ENCODE measurements around the gene PACS1.

The PACS1 gene

DNA sequence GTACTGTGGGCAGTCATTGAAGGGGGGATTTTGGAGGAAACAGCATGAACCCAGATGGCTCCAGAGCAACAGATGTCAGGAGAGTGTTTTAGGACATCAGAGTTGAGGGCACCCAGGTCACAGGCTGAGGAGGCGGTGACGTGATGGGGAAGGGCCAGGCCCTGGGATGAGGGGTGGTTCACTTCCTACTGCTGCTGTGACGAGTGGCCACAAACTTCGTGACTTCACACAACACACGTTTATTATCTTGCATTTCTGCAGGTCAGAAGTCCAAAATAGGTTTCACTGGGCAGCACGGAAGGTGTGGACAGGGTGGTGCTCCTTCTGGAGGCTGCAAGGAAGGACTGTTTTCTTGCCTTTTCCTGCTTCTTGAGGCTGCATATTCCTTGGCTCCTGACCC, 120.7 kb downstream of the PACS1 start:
- peak; percentile 86 to 89 for DNase-seq

DNA sequence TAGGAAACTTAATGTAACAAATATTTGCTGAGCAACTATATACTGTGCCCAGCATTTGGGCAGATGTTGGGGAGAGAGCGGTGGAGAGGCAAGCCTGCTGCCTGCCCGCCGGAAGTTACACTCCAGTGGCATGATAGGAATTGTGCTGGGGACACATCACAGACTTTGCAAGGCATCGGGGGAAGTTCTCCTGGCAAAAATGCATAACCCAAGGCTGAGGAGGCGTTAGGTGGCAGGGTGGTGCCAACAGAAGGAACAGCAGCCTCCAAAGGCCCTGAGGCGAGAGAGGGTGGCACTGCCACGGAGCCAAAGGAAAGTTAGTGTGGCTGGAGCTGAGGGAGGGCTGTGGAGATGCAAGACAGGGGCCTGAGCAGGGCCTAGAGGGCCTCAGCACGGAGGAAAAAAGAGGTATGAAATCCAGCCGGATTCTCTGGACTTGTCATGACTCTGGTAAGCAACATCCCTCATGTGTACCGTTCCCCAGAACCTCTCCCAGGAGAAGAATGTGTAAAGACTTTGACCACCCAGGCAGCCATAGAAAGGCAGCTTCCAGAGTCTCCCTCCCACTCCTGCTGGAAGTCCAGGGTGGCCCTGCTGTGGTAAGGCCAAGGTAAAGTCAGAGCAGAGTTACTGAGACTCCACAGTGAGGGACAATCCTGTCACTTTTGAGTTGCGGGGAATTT, 122.2 kb downstream of the PACS1 start:
- no peak for DNase-seq

DNA sequence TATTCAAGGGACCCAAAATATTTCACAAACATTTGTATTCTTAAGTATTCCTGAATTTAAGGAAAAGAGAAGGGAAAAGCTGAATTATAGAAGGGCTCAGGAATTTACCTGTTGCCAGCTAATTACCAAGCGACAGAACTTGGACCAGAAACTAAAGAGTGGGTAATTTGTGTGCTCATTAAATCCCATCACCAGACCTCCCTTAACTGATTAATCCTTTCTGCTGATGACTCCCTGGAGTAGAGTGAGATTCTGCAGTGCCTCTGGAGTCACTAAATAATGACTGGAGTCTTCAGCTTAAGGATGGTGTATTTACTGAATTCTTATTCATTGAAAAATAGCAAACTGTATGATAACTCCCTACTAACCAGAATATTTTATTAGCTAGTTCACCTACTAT, 124.3 kb downstream of the PACS1 start:
- DNase-seq, result no peak

DNA sequence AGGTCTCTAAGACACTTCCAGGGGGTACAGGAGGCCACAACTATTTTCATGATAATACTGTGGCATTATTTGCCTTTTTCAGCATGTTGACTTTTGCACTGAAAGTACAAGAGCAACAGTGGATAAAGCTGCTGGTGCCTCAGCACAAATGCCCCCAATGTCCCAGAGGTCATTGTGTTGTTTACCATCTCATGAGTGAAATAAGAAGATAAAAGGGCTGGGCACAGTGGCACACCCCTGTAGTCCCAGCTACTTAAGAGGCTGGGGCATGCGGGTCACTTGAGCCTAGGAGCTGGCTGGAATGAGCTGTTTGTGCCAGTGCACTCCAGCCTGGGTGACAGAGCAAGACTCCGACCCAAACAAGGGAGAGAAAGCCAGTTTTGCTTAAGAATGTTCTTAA, 125.8 kb downstream of the PACS1 start:
- DNase-seq, result no peak

GRCh38 chr11:66203847-66204246, 133.8 kb downstream of the PACS1 start:
- DNase-seq, result no peak

DNA sequence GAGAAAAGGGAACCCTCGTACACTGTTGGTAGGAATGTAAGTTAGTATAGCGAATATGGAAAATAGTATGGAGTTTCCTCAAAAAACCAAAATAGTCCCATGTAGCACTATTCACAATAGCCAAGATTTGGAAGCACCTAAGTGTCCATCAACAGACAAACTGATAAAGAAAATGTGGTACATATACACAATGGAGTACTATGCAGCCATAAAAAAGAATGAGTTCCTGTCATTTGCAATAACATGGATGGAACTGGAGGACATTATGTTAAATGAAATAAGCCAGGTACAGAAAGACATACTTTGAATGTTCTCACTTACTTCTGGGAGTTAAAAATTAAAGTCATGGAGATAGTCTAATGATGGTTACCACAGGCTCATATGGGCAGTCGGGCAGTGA, 134.3 kb downstream of the PACS1 start:
- no peak for DNase-seq

DNA sequence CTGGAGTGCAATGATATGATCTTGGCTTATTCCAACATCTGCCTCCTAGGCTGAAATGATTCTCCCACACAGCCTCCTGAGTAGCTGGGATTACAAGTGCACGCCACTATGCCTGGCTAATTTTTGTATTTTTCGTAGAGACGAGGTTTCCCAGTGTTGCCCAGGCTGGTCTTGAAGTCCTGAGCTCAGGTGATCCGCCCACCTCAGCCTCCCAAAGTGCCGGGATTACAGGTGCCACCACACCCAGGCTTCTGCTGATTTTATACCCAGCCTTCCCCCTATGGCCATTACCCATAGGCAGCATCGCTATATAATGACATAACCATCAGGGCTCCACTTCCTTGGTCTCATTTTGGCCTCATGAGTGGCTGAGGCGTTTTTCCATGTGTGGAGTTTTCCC, 137.7 kb downstream of the PACS1 start:
- no peak for DNase-seq

DNA sequence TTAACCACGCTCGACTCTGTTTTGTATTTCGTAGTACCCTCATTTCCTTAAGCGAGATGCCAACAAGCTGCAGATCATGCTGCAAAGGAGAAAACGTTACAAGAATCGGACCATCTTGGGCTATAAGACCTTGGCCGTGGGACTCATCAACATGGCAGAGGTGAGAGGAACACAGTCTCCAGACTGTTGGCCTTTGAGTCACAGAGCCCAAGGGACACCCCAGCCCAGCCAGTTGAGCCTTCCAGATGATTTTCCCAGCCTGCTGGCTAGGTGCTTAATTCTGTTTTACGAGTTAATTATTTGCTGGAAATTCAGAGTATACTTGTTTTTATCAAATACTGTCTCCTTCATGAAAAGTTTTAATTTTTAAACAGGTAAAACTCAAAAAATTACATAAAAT, 141.0 kb downstream of the PACS1 start:
- no peak for DNase-seq

DNA sequence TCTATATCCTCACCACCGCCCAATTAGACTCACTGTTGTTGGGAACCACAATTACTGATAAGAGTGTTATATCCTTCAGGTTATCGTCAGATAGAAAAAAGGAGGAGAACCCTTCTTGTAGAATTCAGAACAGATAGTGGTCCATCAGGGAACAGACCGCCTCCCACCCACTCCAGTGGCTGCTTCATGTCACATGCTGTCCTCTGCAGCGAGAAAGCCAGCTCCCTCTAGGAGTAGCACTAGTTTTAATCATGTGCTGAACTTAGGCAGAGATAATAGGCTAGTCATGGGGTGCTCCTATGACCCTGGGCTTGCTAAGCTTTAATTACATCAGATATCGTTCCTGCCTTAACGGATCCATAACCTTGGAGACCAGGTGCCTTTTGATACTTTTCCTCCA, 146.8 kb downstream of the PACS1 start:
- no peak for DNase-seq

- DNase-seq, result no peak
Observed at GRCh38 chr11:66218036-66218435, 148.0 kb downstream of the PACS1 start.

- no peak for DNase-seq
Observed at GRCh38 chr11:66218846-66219620, 149.0 kb downstream of the PACS1 start.

DNA sequence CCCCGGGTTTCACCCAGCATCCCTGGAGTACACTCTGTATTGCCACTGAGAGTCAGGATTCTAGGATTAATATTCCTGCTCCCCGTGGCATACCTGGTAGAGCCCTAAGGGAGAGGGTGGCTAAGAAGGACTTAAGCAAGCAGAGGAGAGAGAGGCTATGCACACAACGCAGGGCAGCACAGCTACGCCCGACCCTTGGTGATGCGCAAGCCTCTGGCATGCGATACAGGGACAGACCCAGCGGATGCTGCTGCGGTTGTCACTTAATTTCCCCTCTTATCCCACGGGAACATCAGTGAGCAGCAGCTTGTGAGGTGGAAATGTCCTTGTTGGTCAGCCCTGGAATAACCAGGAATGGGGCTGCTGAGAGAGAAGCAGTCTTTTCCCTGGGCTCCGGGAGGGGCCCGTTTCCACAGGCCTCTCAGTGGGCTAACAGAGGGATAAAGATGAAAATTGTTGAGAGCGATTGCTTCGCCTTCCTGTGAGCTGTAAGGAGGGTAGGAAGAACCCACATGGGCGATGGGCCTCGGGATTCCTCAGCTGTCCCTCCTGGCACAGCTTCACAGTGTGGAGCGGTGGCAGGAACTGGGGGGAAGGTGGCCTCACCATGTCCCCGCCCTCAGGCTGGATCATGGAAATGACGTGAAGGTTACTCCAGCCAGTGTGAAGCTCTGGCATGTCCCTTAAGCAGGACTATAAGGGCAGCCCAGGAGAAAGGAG, 149.9 kb downstream of the PACS1 start:
- no peak for DNase-seq

- DNase-seq, result no peak
Observed at GRCh38 chr11:66220566-66220935, 150.5 kb downstream of the PACS1 start.

- no peak for DNase-seq
Observed at GRCh38 chr11:66221012-66221411, 150.9 kb downstream of the PACS1 start.

GRCh38 chr11:66221726-66222236, 151.7 kb downstream of the PACS1 start:
- DNase-seq, result peak in 1 of 2 experiments; percentile 35

GRCh38 chr11:66222358-66223149, 152.5 kb downstream of the PACS1 start:
- DNase-seq, result peak; percentile 61 to 88

DNA sequence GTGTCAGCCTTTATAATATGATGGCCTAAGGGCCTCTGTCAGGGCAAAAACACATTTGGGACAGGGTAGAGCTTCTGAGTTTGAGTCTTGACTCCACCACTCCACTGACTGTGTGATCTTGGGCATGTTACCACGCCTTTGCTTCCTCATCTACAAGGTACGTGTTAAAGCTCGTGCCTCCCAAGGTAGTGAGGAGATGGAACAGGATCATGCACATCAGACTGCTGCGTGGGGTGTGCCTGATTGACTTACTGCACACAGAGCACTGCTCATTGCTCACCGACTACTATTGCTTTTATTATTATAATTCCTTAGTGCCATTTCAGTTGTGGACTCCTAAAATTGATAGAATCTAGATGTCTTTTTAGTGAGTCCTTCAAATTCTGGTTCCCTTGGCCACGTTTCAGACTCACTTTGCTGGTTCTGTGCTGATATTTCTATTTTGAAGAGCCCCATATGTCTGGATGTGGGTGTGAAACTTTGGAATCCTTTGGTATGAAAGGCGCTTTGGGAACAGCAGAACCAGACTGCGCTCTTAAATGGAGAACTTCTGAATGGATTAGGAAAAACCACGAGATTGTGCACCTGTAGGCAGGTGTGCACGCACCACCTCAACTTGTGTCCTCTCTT, 154.3 kb downstream of the PACS1 start:
- DNase-seq, result no peak

- peak; percentile 41 to 67 for DNase-seq
Observed at GRCh38 chr11:66225066-66225465, 155.0 kb downstream of the PACS1 start.

GRCh38 chr11:66226101-66226500, 156.0 kb downstream of the PACS1 start:
- DNase-seq, result no peak

DNA sequence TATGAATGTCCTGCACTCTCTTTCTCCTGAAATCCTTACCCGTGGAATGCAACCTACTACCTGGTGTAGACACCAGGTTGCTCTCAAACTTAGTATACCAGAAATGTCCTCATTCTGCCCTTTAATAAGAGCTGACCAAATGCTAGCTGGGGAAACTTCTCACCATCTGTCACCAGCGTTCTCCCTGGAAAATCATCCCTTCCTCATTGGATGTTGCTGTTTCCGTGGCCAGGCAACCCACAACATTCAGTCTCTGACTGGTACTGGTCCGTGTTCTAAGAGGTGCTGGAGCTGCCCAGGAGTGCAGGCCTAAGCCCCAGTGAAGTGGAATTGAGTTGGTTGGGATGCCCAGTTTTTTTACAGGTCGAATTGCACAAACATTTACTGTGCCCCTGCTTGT, 157.6 kb downstream of the PACS1 start:
- DNase-seq, result peak in 1 of 2 experiments; percentile 49

DNA sequence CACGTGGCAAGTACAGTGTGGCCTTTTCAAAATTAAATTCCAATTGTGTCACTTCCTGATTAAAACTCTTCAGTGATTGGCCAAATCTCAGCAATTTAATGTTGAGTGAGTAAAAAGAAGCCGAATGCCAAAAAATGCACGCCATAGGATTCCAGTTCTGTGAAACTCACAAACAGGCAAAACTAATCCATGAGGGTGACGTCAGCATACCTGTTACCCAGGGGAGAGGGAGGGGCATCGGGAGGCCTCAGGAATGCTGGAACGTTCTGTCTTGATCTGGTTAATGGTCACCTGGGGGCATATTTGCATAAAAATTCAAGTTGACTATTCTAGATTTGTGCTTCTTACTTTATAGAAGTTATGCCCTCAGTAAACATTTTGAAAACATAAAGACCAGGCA, 158.4 kb downstream of the PACS1 start:
- DNase-seq, result no peak

GRCh38 chr11:66230156-66230555, 160.1 kb downstream of the PACS1 start:
- DNase-seq, result peak in 1 of 2 experiments; percentile 43

Data from NCI-H524 (cell line).